GM23338 (cell line): ENCODE results near the gene KAZN. TPM values are rescaled to one million over a fixed set of nuclear protein-coding genes. Genes with fewer than 3 reads are reported as not detected.

Source experiments
- ATAC-seq: fragments of 200-7000 bp; cut with Tn5 transposase; 3 replicates; pipeline ENCODE4 v1.9.1; 2020
- DNase-seq: peaks from one replicate; pipeline ENCODE4 v3.0.0-alpha.2; 2015; ENCODE audit warnings: low spot score
- H2AFZ ChIP-seq: fragments of 200-600 bp; sonication (generic); 2 replicates; pipeline ENCODE4 v1.8.0; 2016; ENCODE audit warnings: antibody characterized with exemption, mild to moderate bottlenecking, moderate library complexity
- H3F3A ChIP-seq: fragments of 200-600 bp; sonication (generic); replicated peaks from 2 replicates; pipeline ENCODE4 v1.8.0; 2017; ENCODE audit warnings: antibody characterized with exemption, mixed run types, low read depth
- H3K27ac ChIP-seq: fragments of 200-600 bp; sonication (generic); 2 replicates; pipeline ENCODE4 v1.6.1; 2016; ENCODE audit warnings: low read depth
- H3K27me3 ChIP-seq: fragments of 200-600 bp; sonication (generic); 2 replicates; pipeline ENCODE4 v1.8.0; 2016; ENCODE audit warnings: mild to moderate bottlenecking, mixed run types, moderate library complexity; ENCODE audit not compliant: insufficient read depth
- H3K36me3 ChIP-seq: fragments of 200-600 bp; sonication (generic); 2 replicates; pipeline ENCODE4 v1.8.0; 2016; ENCODE audit warnings: mild to moderate bottlenecking; ENCODE audit not compliant: insufficient read depth
- H3K4me1 ChIP-seq: fragments of 200-600 bp; sonication (generic); 2 replicates; pipeline ENCODE4 v1.8.0; 2016; ENCODE audit warnings: mild to moderate bottlenecking, moderate library complexity; ENCODE audit not compliant: insufficient read depth
- H3K4me2 ChIP-seq: fragments of 200-600 bp; sonication (generic); 2 replicates; pipeline ENCODE4 v1.7.1; 2017; ENCODE audit warnings: mixed run types
- H3K4me3 ChIP-seq: fragments of 200-600 bp; sonication (generic); 2 replicates; pipeline ENCODE4 v1.6.1; 2016; ENCODE audit warnings: mixed run types
- H3K79me2 ChIP-seq: fragments of 200-600 bp; sonication (generic); replicated peaks from 2 replicates; pipeline ENCODE4 v1.8.0; 2017; ENCODE audit warnings: mild to moderate bottlenecking; ENCODE audit not compliant: insufficient read depth
- H3K9me2 ChIP-seq: fragments of 200-600 bp; sonication (generic); 2 replicates; pipeline ENCODE4 v1.8.0; 2017; ENCODE audit not compliant: insufficient read depth
- H4K20me1 ChIP-seq: fragments of 200-600 bp; sonication (generic); replicated peaks from 2 replicates; pipeline ENCODE4 v1.8.0; 2017; ENCODE audit warnings: mild to moderate bottlenecking; ENCODE audit not compliant: insufficient read depth
- H3K27ac Mint-ChIP-seq: 2 replicates; pipeline ENCODE4 v1.8.0; 2020; ENCODE audit warnings: inconsistent platforms, mild to moderate bottlenecking, moderate library complexity, mixed read lengths
- H3K27me3 Mint-ChIP-seq: 3 replicates; pipeline ENCODE4 v1.8.0; 2022; ENCODE audit warnings: low read depth, mild to moderate bottlenecking, moderate library complexity, mixed read lengths, inconsistent platforms; ENCODE audit not compliant: insufficient read depth, poor library complexity
- H3K36me3 Mint-ChIP-seq: 3 replicates; pipeline ENCODE4 v1.8.0; 2021; ENCODE audit warnings: low read depth, mild to moderate bottlenecking, inconsistent platforms, moderate library complexity, mixed read lengths
- H3K4me1 Mint-ChIP-seq: 3 replicates; pipeline ENCODE4 v1.8.0; 2020; ENCODE audit warnings: mild to moderate bottlenecking, inconsistent platforms, mixed read lengths
- H3K4me3 Mint-ChIP-seq: 3 replicates; pipeline ENCODE4 v1.8.0; 2021; ENCODE audit warnings: moderate library complexity, mild to moderate bottlenecking, inconsistent platforms, mixed read lengths
- H3K9me3 Mint-ChIP-seq: 3 replicates; pipeline ENCODE4 v1.8.0; 2020; ENCODE audit warnings: moderate library complexity, mild to moderate bottlenecking, inconsistent platforms, mixed read lengths
- CTCF ChIP-seq, 2 experiments: fragments of 200-600 bp in 1 of 2; sonication (generic) in 1 of 2; conservative IDR thresholded peaks; 2 replicates each; pipeline versions ENCODE4 v1.5.1 to v1.6.1; 2016 to 2017; ENCODE audit warnings: antibody characterized with exemption in 2 of 2, low read depth in 2 of 2, mild to moderate bottlenecking in 2 of 2, moderate library complexity in 1 of 2
- ETS1 ChIP-seq: IDR thresholded peaks from 2 replicates; pipeline ENCODE4 v1.6.1; 2016; ENCODE audit warnings: antibody characterized with exemption
- EZH2 ChIP-seq: fragments of 200-600 bp; sonication (generic); IDR thresholded peaks from one replicate; pipeline ENCODE4 v1.8.0; 2017; ENCODE audit warnings: antibody characterized with exemption, mild to moderate bottlenecking, low read depth; ENCODE audit not compliant: unreplicated experiment
- EZH2phosphoT487 ChIP-seq: fragments of 200-600 bp; sonication (generic); IDR thresholded peaks from one replicate; pipeline ENCODE4 v1.8.1; 2018; ENCODE audit warnings: antibody characterized with exemption; ENCODE audit not compliant: unreplicated experiment
- JUNB ChIP-seq: IDR thresholded peaks from one replicate; pipeline ENCODE4 v1.6.1; 2016; ENCODE audit warnings: antibody characterized with exemption; ENCODE audit not compliant: unreplicated experiment
- NANOG ChIP-seq: IDR thresholded peaks from 2 replicates; pipeline ENCODE4 v1.6.1; 2016; ENCODE audit warnings: antibody characterized with exemption, borderline replicate concordance
- POLR2AphosphoS5 ChIP-seq: IDR thresholded peaks from 2 replicates; pipeline ENCODE4 v1.6.1; 2016; ENCODE audit warnings: antibody characterized with exemption, low read depth
- REST ChIP-seq: IDR thresholded peaks from one replicate; pipeline ENCODE4 v1.6.1; 2018; ENCODE audit warnings: antibody characterized with exemption; ENCODE audit not compliant: unreplicated experiment
- STAT1 ChIP-seq: IDR thresholded peaks from one replicate; pipeline ENCODE4 v1.6.1; 2016; ENCODE audit warnings: antibody characterized with exemption; ENCODE audit not compliant: unreplicated experiment
- ZNF114 ChIP-seq: fragments of 250-450 bp; sonication (Bioruptor Pico); IDR thresholded peaks from 2 replicates; pipeline ENCODE4 v1.5.0; 2020; ENCODE audit warnings: mild to moderate bottlenecking, moderate library complexity
- ZNF331 ChIP-seq: fragments of 250-450 bp; sonication (Bioruptor Pico); IDR thresholded peaks from 2 replicates; pipeline ENCODE4 v1.5.0; 2020; ENCODE audit warnings: low read depth, mild to moderate bottlenecking, moderate library complexity
- polyA plus RNA-seq: library from polyadenylated mRNA; unstranded; fragments of >200 nt; fragmentation: Nextera tagmentation; extraction: Ambion mirVana; gene quantifications from 2 replicates; pipeline ENCODE4 v1.2.1, GENCODE V29; 2016
- total RNA-seq: library from RNA; depleted of rRNA; stranded (reverse); fragments of >200 nt; shearing (Covaris generic); gene quantifications from 2 replicates; pipeline ENCODE4 v1.2.3, GENCODE V29; 2014

Gene KAZN
- total and polyA plus RNA-seq, 2 experiments from 2014 or later: 9.9 to 15.0 TPM

GRCh38 chr1:14913482-14914177 lies 315.1 kb downstream of the KAZN start (continued):
- TF ChIP-seq CTCF (conservative IDR thresholded peaks at IDR 0.05; ENCODE audit: low read depth in 2 of 2): no peak

GRCh38 chr1:14914351-14914988 lies 316.0 kb downstream of the KAZN start:
- H3K4me3 Mint-ChIP-seq: no peak overlapping the region
- no peaks in the 10 kb centered on the region for H3K9me3 Mint-ChIP-seq
- Histone ChIP-seq H3F3A (no peaks in the 10 kb centered on the region), H3K4me1 (peaks cover 9% of the 10 kb centered on the region; the same call in 1 of the 2 replicates), H3K79me2 (no peaks in the 10 kb centered on the region), H3K27ac (no peak overlapping the region), H2AFZ (no peak overlapping the region), H3K4me2 (no peak overlapping the region), H3K9me2 (no peaks in the 10 kb centered on the region), H4K20me1 (no peaks in the 10 kb centered on the region; the same call in 1 of the 2 replicates), H3K36me3 (no peaks in the 10 kb centered on the region), H3K4me3 (no peak overlapping the region), H3K27me3 (no peaks in the 10 kb centered on the region)
- no peaks in the 10 kb centered on the region for H3K27me3 Mint-ChIP-seq
- H3K4me1 Mint-ChIP-seq: peaks cover 19% of the 10 kb centered on the region
- H3K36me3 Mint-ChIP-seq: no peaks in the 10 kb centered on the region
- no peak for TF ChIP-seq CTCF (conservative IDR thresholded peaks at IDR 0.05; ENCODE audit: low read depth in 2 of 2)
- no peak for TF ChIP-seq ZNF114 (CRISPR knock-in tag)
- no peak for TF ChIP-seq ZNF331
- TF ChIP-seq REST: no peak
- TF ChIP-seq EZH2phosphoT487: no peak
- TF ChIP-seq ETS1: no peak
- TF ChIP-seq EZH2: no peak
- no peak for TF ChIP-seq JUNB
- TF ChIP-seq NANOG: no peak
- TF ChIP-seq STAT1: no peak
- TF ChIP-seq POLR2AphosphoS5: no peak
- ATAC-seq (no peak; the same call in 1 of the 3 replicates), DNase-seq (no peak)
- no peak overlapping the region for H3K27ac Mint-ChIP-seq
